ENCODE data around the gene NELL2.

Gene NELL2

GRCh38 chr12:44851586-44851985, 24.5 kb downstream of the NELL2 start:
- no peak for TF ChIP-seq CTCF (IDR thresholded peaks at IDR 0.05; ENCODE audit: control insufficient read depth, extremely low read depth, insufficient read depth)
- H3K4me3 ChIP-seq (ENCODE audit: low read depth, low read length), result no peak overlapping the region
- no peak for DNase-seq (ENCODE audit: low read depth)

GRCh38 chr12:44848703-44849085, 27.4 kb downstream of the NELL2 start:
- H3K4me3 ChIP-seq (ENCODE audit: low read depth, low read length), result no peak overlapping the region
- DNase-seq (ENCODE audit: low read depth), result no peak
- TF ChIP-seq CTCF (IDR thresholded peaks at IDR 0.05; ENCODE audit: control insufficient read depth, extremely low read depth, insufficient read depth), result no peak

GRCh38 chr12:44847888-44848702, 28.0 kb downstream of the NELL2 start:
- no peak for TF ChIP-seq CTCF (IDR thresholded peaks at IDR 0.05; ENCODE audit: control insufficient read depth, extremely low read depth, insufficient read depth)
- no peak for DNase-seq (ENCODE audit: low read depth)
- H3K4me3 ChIP-seq (ENCODE audit: low read depth, low read length), result no peak overlapping the region

- DNase-seq (ENCODE audit: low read depth), result no peak
- H3K4me3 ChIP-seq (ENCODE audit: low read depth, low read length), result no peak overlapping the region
- TF ChIP-seq CTCF (IDR thresholded peaks at IDR 0.05; ENCODE audit: control insufficient read depth, extremely low read depth, insufficient read depth), result no peak
These were observed 28.7 kb downstream of the NELL2 start for GRCh38 chr12:44847403-44847802.

GRCh38 chr12:44846826-44847225, 29.3 kb downstream of the NELL2 start:
- no peak for DNase-seq (ENCODE audit: low read depth)
- no peak overlapping the region for H3K4me3 ChIP-seq (ENCODE audit: low read depth, low read length)
- TF ChIP-seq CTCF (IDR thresholded peaks at IDR 0.05; ENCODE audit: control insufficient read depth, extremely low read depth, insufficient read depth), result no peak

GRCh38 chr12:44842669-44843068, 33.4 kb downstream of the NELL2 start:
- TF ChIP-seq CTCF (IDR thresholded peaks at IDR 0.05; ENCODE audit: control insufficient read depth, extremely low read depth, insufficient read depth), result no peak
- DNase-seq (ENCODE audit: low read depth), result no peak
- no peak overlapping the region for H3K4me3 ChIP-seq (ENCODE audit: low read depth, low read length)

- TF ChIP-seq CTCF (IDR thresholded peaks at IDR 0.05; ENCODE audit: control insufficient read depth, extremely low read depth, insufficient read depth), result no peak
- DNase-seq (ENCODE audit: low read depth), result no peak
- H3K4me3 ChIP-seq (ENCODE audit: low read depth, low read length), result no peak overlapping the region
These were observed 36.3 kb downstream of the NELL2 start for GRCh38 chr12:44839785-44840184.

All from LNCaP clone FGC (cell line).